ENCODE data around the gene ERI3.

Gene ERI3

GRCh38 chr1:44328671-44329416 lies 26.2 kb downstream of the ERI3 start:
- no peak overlapping the region for H3K4me3 ChIP-seq (ENCODE audit: low read depth, low read length)
- in situ Hi-C loops (cut with HindIII; ENCODE audit: low sequenced_read_pairs) = no loop called here
- TF ChIP-seq, protein P1, sequence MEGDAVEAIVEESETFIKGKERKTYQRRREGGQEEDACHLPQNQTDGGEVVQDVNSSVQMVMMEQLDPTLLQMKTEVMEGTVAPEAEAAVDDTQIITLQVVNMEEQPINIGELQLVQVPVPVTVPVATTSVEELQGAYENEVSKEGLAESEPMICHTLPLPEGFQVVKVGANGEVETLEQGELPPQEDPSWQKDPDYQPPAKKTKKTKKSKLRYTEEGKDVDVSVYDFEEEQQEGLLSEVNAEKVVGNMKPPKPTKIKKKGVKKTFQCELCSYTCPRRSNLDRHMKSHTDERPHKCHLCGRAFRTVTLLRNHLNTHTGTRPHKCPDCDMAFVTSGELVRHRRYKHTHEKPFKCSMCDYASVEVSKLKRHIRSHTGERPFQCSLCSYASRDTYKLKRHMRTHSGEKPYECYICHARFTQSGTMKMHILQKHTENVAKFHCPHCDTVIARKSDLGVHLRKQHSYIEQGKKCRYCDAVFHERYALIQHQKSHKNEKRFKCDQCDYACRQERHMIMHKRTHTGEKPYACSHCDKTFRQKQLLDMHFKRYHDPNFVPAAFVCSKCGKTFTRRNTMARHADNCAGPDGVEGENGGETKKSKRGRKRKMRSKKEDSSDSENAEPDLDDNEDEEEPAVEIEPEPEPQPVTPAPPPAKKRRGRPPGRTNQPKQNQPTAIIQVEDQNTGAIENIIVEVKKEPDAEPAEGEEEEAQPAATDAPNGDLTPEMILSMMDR (IDR thresholded peaks at IDR 0.05; ENCODE audit: low read depth, low read length, missing control alignments) = no peak
- DNase-seq (ENCODE audit: low read depth) = no peak

GRCh38 chr1:44327679-44328491 lies 27.2 kb downstream of the ERI3 start:
- in situ Hi-C loops (cut with HindIII; ENCODE audit: low sequenced_read_pairs) = no loop called here
- TF ChIP-seq, protein P1 (IDR thresholded peaks at IDR 0.05; ENCODE audit: low read depth, low read length, missing control alignments) = no peak
- DNase-seq (ENCODE audit: low read depth) = peak; percentile 100
- H3K4me3 ChIP-seq (ENCODE audit: low read depth, low read length) = no peak overlapping the region

DNA sequence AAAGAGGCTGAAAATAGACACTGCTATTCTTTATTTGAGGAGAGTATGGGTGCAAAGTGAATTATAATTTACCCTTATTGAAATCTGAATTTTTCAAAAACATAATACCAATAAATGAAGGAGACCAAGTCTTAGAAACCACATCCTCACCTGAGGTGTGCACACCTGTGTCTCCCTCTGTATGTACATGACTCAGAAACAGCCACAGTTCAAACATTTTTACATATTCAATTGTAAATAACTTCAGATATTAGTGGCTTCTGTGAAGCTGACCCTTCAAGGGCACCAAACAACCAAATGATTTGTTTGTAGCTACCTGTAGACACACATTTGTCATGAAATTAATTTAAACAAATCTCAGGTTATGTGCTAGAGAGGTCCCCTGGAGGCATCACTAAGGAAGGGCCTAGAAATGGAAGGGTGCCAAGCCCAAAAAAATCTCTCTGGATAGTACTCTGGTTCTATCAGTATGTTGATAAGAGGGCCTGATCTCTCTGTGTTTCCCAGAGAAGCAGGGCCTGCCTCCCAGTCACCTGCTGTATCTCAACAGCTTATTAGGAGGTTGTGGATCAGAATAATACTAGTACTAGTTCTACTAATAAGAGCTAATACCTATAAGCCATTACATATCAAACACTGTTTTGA lies 28.1 kb downstream of the ERI3 start:
- in situ Hi-C loops (cut with HindIII; ENCODE audit: low sequenced_read_pairs) = no loop called here
- DNase-seq (ENCODE audit: low read depth) = no peak
- TF ChIP-seq, protein P1 (IDR thresholded peaks at IDR 0.05; ENCODE audit: low read depth, low read length, missing control alignments) = no peak
- H3K4me3 ChIP-seq (ENCODE audit: low read depth, low read length) = no peak overlapping the region

GRCh38 chr1:44326024-44326701 lies 28.9 kb downstream of the ERI3 start:
- in situ Hi-C loops (cut with HindIII; ENCODE audit: low sequenced_read_pairs) = no loop called here
- no peak overlapping the region for H3K4me3 ChIP-seq (ENCODE audit: low read depth, low read length)
- TF ChIP-seq, protein P1 (IDR thresholded peaks at IDR 0.05; ENCODE audit: low read depth, low read length, missing control alignments) = no peak
- peak; percentile 20 for DNase-seq (ENCODE audit: low read depth)

DNA sequence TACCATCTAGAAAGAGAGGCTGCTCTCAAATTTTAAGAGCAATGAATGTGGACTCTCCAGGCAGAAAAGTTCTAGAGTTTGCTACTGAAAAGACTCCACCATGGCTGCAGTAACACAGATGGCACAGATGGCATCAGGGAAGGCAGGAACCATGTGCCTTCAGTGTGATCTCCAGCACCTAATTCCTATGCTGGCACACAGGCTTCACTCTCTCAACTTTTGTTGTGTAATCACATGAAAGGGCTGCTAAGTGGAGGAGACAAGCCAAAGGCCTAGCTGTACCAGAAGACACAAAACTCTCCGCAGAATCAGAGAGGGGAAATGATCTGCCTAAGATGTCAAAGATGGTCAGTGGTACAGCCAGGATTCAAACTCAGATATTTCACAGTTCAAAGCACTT lies 31.1 kb downstream of the ERI3 start:
- in situ Hi-C loops (cut with HindIII; ENCODE audit: low sequenced_read_pairs) = no loop called here
- DNase-seq (ENCODE audit: low read depth) = no peak
- TF ChIP-seq, protein P1 (IDR thresholded peaks at IDR 0.05; ENCODE audit: low read depth, low read length, missing control alignments) = no peak
- no peak overlapping the region for H3K4me3 ChIP-seq (ENCODE audit: low read depth, low read length)

GRCh38 chr1:44322367-44322766 lies 32.7 kb downstream of the ERI3 start:
- DNase-seq (ENCODE audit: low read depth) = no peak
- in situ Hi-C loops (cut with HindIII; ENCODE audit: low sequenced_read_pairs) = no loop called here
- TF ChIP-seq, protein P1 (IDR thresholded peaks at IDR 0.05; ENCODE audit: low read depth, low read length, missing control alignments) = no peak

More at GRCh38 chr1:44322367-44322766, 32.7 kb downstream of the ERI3 start:
- no peak overlapping the region for H3K4me3 ChIP-seq (ENCODE audit: low read depth, low read length)
